A549 (cell line): ENCODE data around the gene GOLGA6B. TPM values are rescaled to one million over a fixed set of nuclear protein-coding genes. Genes with fewer than 3 reads are reported as not detected.
A peak's percentile ranks its signal among the peaks of the same experiment; 100 is the strongest.

Experiments used
- ATAC-seq, 2 experiments: fragments of 200-7000 bp in 1 of 2; fragments of >200 bp in 1 of 2; cut with Nextera tagmentation in 1 of 2; cut with Tn5 transposase in 1 of 2; 3 replicates each; pipeline versions ENCODE4 v1.8.0 to v1.9.1; 2018 to 2020; ENCODE audit warnings: mild to moderate bottlenecking in 1 of 2, moderate library complexity in 1 of 2
- CTCF ChIA-PET: fragments of 300-600 bp; sonication (Branson Sonifier 250); formaldehyde crosslinking; extraction: SDS; loops from one replicate; lab custom pipeline; 2021; ENCODE audit warnings: antibody characterized with exemption, inconsistent platforms; lab: Yijun Ruan, JAX
- POLR2A ChIA-PET: fragments of 350-600 bp; formaldehyde crosslinking; extraction: SDS; loops from one replicate; lab custom pipeline; 2021; ENCODE audit warnings: antibody characterized with exemption, inconsistent platforms; lab: Yijun Ruan, JAX
- DNase-seq, 2 experiments: peaks; one replicate each; pipeline versions ENCODE4 v3.0.0 to v3.0.0-alpha.2; 2011 to 2016; ENCODE audit warnings: low read depth in 1 of 2, low spot score in 1 of 2
- FAIRE-seq: peaks from 2 replicates; lab custom pipeline; 2011; peaks lifted over from hg19 to GRCh38; lab: Jason Lieb, UNC
- H3K27ac ChIP-seq, 2 experiments: fragments of >200 bp; sonication (Bioruptor Twin); formaldehyde crosslinking; 3 replicates each; pipeline ENCODE4 v1.5.1; 2016 to 2017
- H3K4me1 ChIP-seq: fragments of >200 bp; sonication (Bioruptor Twin); formaldehyde crosslinking; 3 replicates; pipeline ENCODE4 v1.6.1; 2016
- H3K4me2 ChIP-seq: fragments of >200 bp; sonication (Bioruptor Twin); formaldehyde crosslinking; 3 replicates; pipeline ENCODE4 v1.6.1; 2016
- H3K4me3 ChIP-seq: fragments of >200 bp; sonication (Bioruptor Twin); formaldehyde crosslinking; 3 replicates; pipeline ENCODE4 v1.5.1; 2016
- H3K9me3 ChIP-seq: fragments of >200 bp; sonication (Bioruptor Twin); formaldehyde crosslinking; 3 replicates; pipeline ENCODE4 v1.6.1; 2016
- CHD2 ChIP-seq: fragments of 150-350 bp; IDR thresholded peaks from 2 replicates; pipeline ENCODE4 v1.6.1; 2014; ENCODE audit warnings: low read length; ENCODE audit not compliant: partially characterized antibody
- CTCF ChIP-seq: fragments of >200 bp; sonication (Bioruptor Twin); formaldehyde crosslinking; IDR thresholded peaks from 3 replicates; pipeline ENCODE4 v1.5.1; 2016
- E2F6 ChIP-seq: IDR thresholded peaks from 2 replicates; pipeline ENCODE4 v1.6.1; 2012; ENCODE audit warnings: low read depth, borderline replicate concordance
- EHF ChIP-seq: fragments of 250-450 bp; sonication (Bioruptor Pico); IDR thresholded peaks from 2 replicates; pipeline ENCODE4 v1.5.0; 2020; ENCODE audit warnings: mild to moderate bottlenecking
- GATA3 ChIP-seq: IDR thresholded peaks from 2 replicates; pipeline ENCODE4 v1.6.1; 2012; ENCODE audit warnings: borderline replicate concordance
- HMGXB4 ChIP-seq: fragments of 250-450 bp; sonication (Bioruptor Pico); IDR thresholded peaks from 2 replicates; pipeline ENCODE4 v1.5.0; 2021; ENCODE audit warnings: mild to moderate bottlenecking, moderate library complexity, borderline replicate concordance
- HOXA7 ChIP-seq: fragments of 250-450 bp; sonication (Bioruptor Pico); IDR thresholded peaks from 2 replicates; pipeline ENCODE4 v1.5.0; 2020; ENCODE audit warnings: mild to moderate bottlenecking, moderate library complexity
- HOXB13 ChIP-seq: fragments of 250-450 bp; sonication (Bioruptor Pico); IDR thresholded peaks from 2 replicates; pipeline ENCODE4 v1.5.0; 2020; ENCODE audit warnings: low read depth, mild to moderate bottlenecking, moderate library complexity
- HOXB5 ChIP-seq: fragments of 250-450 bp; sonication (Bioruptor Pico); IDR thresholded peaks from 2 replicates; pipeline ENCODE4 v1.5.0; 2020; ENCODE audit warnings: mild to moderate bottlenecking, moderate library complexity
- JUNB ChIP-seq: fragments of >200 bp; sonication (Bioruptor Twin); formaldehyde crosslinking; IDR thresholded peaks from 2 replicates; pipeline ENCODE4 v1.6.1; 2016
- MAX ChIP-seq: IDR thresholded peaks from 2 replicates; pipeline ENCODE4 v1.6.1; 2012
- NFE2L2 ChIP-seq: fragments of 150-350 bp; conservative IDR thresholded peaks from 2 replicates; pipeline ENCODE4 v1.6.1; 2014; ENCODE audit warnings: low read length
- PBX3 ChIP-seq: IDR thresholded peaks from 2 replicates; pipeline ENCODE4 v1.6.1; 2012
- PHF8 ChIP-seq: fragments of 200-600 bp; sonication (generic); IDR thresholded peaks from 2 replicates; pipeline ENCODE4 v1.6.1; 2016; ENCODE audit warnings: low read depth, mild to moderate bottlenecking, antibody characterized with exemption, moderate library complexity, borderline replicate concordance
- POLR2A ChIP-seq: IDR thresholded peaks from 2 replicates; pipeline ENCODE4 v1.6.1; 2012; ENCODE audit warnings: mild to moderate bottlenecking, low read length
- RAD21 ChIP-seq, 2 experiments: fragments of >200 bp in 1 of 2; sonication (Bioruptor Twin) in 1 of 2; formaldehyde crosslinking in 1 of 2; IDR thresholded peaks in 1 of 2; conservative IDR thresholded peaks in 1 of 2; 2 replicates in 1 of 2; 3 replicates in 1 of 2; pipeline ENCODE4 v1.6.1; 2012 to 2018; ENCODE audit warnings: inconsistent platforms in 1 of 2
- RCOR1 ChIP-seq: fragments of 150-350 bp; IDR thresholded peaks from 2 replicates; pipeline ENCODE4 v1.6.1; 2014; ENCODE audit warnings: antibody characterized with exemption, low read length, low read depth
- REST ChIP-seq: fragments of 200-600 bp; sonication (generic); IDR thresholded peaks from 2 replicates; pipeline ENCODE4 v1.6.1; 2016; ENCODE audit warnings: antibody characterized with exemption, mild to moderate bottlenecking, moderate library complexity
- RNF2 ChIP-seq: fragments of 200-600 bp; sonication (generic); IDR thresholded peaks from 2 replicates; pipeline ENCODE4 v1.6.1; 2016; ENCODE audit warnings: low read depth, mild to moderate bottlenecking, antibody characterized with exemption, moderate library complexity, borderline replicate concordance
- SMC3 ChIP-seq: fragments of >200 bp; sonication (Bioruptor Twin); formaldehyde crosslinking; IDR thresholded peaks from 3 replicates; pipeline ENCODE4 v1.6.1; 2018; ENCODE audit warnings: inconsistent platforms
- TP53 ChIP-seq: fragments of 250-450 bp; sonication (Bioruptor Pico); IDR thresholded peaks from 2 replicates; pipeline ENCODE4 v1.5.0; 2021; ENCODE audit warnings: mild to moderate bottlenecking, moderate library complexity
- USF2 ChIP-seq: fragments of 450-650 bp; IDR thresholded peaks from 2 replicates; pipeline ENCODE4 v1.6.1; 2014; ENCODE audit warnings: antibody characterized with exemption
- ZFP36 ChIP-seq: fragments of 450-650 bp; IDR thresholded peaks from 2 replicates; pipeline ENCODE4 v1.6.1; 2014; ENCODE audit warnings: borderline replicate concordance; ENCODE audit not compliant: partially characterized antibody
- WGBS: methylation state at CpG from one replicate; pipeline ENCODE4 v1.1.6; 2017; ENCODE audit errors: missing lambda C conversion rate; 5-methylcytosine and 5-hydroxymethylcytosine counted together
- polyA plus RNA-seq, 4 experiments: library from polyadenylated mRNA; depleted of rRNA in 3 of 4; stranded (reverse); fragments of >200 nt; fragmentation: RNase III in 1 of 4; extraction: RNeasy Plus Mini Kit Qiagen cat#74134 plus additional on column Dnase treatment in 1 of 4; gene quantifications; 2 replicates in 3 of 4; 3 replicates in 1 of 4; pipeline ENCODE4 v1.2.3, GENCODE V29; 2011 to 2017

The GOLGA6B gene
- polyA plus RNA-seq, 2 of the 4 experiments (the other 2 are of a cell fraction), result not detected

GRCh38 chr15:72685301-72685924 is 30.9 kb downstream of the GOLGA6B start:
- no peaks in the 10 kb centered on the region for H3K9me3 ChIP-seq
- 34% methylated on average over 23 of the region's 23 CpGs for WGBS
- ATAC-seq (peak; percentile 12 to 20), FAIRE-seq (no peak)
- POLR2A ChIA-PET, result interaction anchor here (1.0 to 2.1 kb wide), 9 partner anchors 8 to 310 kb away, joined by 3 to 8 read pairs (median 5); partner anchors contain the start of gene HEXA
- peak overlapping the region; percentile 67 for H3K4me3 ChIP-seq
- peaks cover 8% of the 10 kb centered on the region; the same call in 1 of the 3 replicates for H3K4me1 ChIP-seq
- TF ChIP-seq JUNB (no peak), HOXA7 (CRISPR knock-in tag) (peak; percentile 42; the same call in 1 of the 2 replicates), CHD2 (no peak), CTCF (no peak), EHF (CRISPR knock-in tag) (peak; percentile 88; the same call in 1 of the 2 replicates), E2F6 (no peak), TP53 (CRISPR knock-in tag) (peak; percentile 74; the same call in 1 of the 2 replicates), USF2 (no peak), SMC3 (no peak), MAX (no peak), HOXB13 (0 out of 2 replicates have a peak, but pooled peaks have one; percentile 33), RNF2 (no peak), HOXB5 (CRISPR knock-in tag) (peak; percentile 72; the same call in 1 of the 2 replicates), POLR2A (no peak), HMGXB4 (CRISPR knock-in tag) (peak; percentile 80; the same call in 1 of the 2 replicates)
- TF ChIP-seq, all 56 proteins: peak for 6
- H3K4me2 ChIP-seq, result peak overlapping the region; percentile 87
- CTCF ChIA-PET, result interaction anchor here (0.7 to 2.5 kb wide), 9 partner anchors 10 to 86 kb away, joined by 3 to 18 read pairs (median 6); no protein-coding TSS in a partner anchor
- peak overlapping the region; percentile 88 to 89 for H3K27ac ChIP-seq
- peak in 1 of 2 experiments; percentile 26 for DNase-seq

GRCh38 chr15:72685925-72686794 is 31.7 kb downstream of the GOLGA6B start, which contains the start of the genes BBS4 and HIGD2B:
Gene BBS4, plus strand, starts transcription at chr15:72686207. Its CDS starts 21 bp downstream, at chr15:72686228.
Gene HIGD2B, minus strand, starts transcription at chr15:72686182. Its CDS starts 9,808 bp downstream, at chr15:72676374.
- peak; percentile 94 for FAIRE-seq
- ChIA-PET POLR2A (interaction anchor here (0.5 to 2.1 kb wide), 12 partner anchors 9 to 1712 kb away, joined by 3 to 8 read pairs (median 4); partner anchors contain the start of gene HEXA), CTCF (interaction anchor here (0.6 to 2.2 kb wide), 7 partner anchors 11 to 266 kb away, joined by 3 to 9 read pairs (median 6); no protein-coding TSS in a partner anchor)
- Histone ChIP-seq H3K4me3 (peak within 1 kb of the TSS; percentile 67), H3K4me2 (peak within 1 kb of the TSS; percentile 87), H3K27ac (peak within 1 kb of the TSS; percentile 88 to 89), H3K4me1 (peaks cover 8% of the 10 kb centered on the region; the same call in 1 of the 3 replicates), H3K9me3 (no peaks in the 10 kb centered on the region)
- 1% methylated on average over 49 of the region's 49 CpGs for WGBS
- ATAC-seq, result peak; percentile 97 to 98
- DNase-seq, result peak; percentile 90 to 96
- TF ChIP-seq REST (peak; percentile 42; the same call in 1 of the 2 replicates), PHF8 (peak; percentile 93), RAD21 (conservative IDR thresholded peaks at IDR 0.05 in 1 of 2, IDR thresholded peaks at IDR 0.05 in 1 of 2) (no peak), GATA3 (peak; percentile 30; the same call in 1 of the 2 replicates), NFE2L2 (no peak), PBX3 (0 out of 2 replicates have a peak, but pooled peaks have one; percentile 3), RCOR1 (no peak), ZFP36 (no peak)
